ENCODE measurements around the gene HOXA4.

- TF ChIP-seq CTCF (IDR thresholded peaks at IDR 0.05) = no peak
- TF ChIP-seq EZH2 (IDR thresholded peaks at IDR 0.05) = no peak
- TF ChIP-seq EZH2phosphoT487 (IDR thresholded peaks at IDR 0.05) = no peak
Measured at GRCh38 chr7:27078616-27079233, 51.8 kb downstream of the HOXA4 start.

Data from neural progenitor cell (in vitro differentiated cells).